HUES6 (cell line): ENCODE data around the gene MEGF8.
A peak's percentile ranks its signal among the peaks of the same experiment; 100 is the strongest.

Experiments
- H3K27ac ChIP-seq: 2 replicates; pipeline ENCODE4 v1.7.0; 2013; ENCODE audit warnings: low read depth, mild to moderate bottlenecking, low read length, inconsistent platforms
- H3K27me3 ChIP-seq: 2 replicates; pipeline ENCODE4 v1.6.1; 2013; ENCODE audit warnings: low read length; ENCODE audit not compliant: control insufficient read depth, insufficient read depth
- H3K36me3 ChIP-seq: 2 replicates; pipeline ENCODE4 v1.6.1; 2013; ENCODE audit warnings: low read length; ENCODE audit not compliant: control insufficient read depth, insufficient read depth
- H3K4me1 ChIP-seq: 2 replicates; pipeline ENCODE4 v1.6.1; 2013; ENCODE audit warnings: low read length; ENCODE audit not compliant: control insufficient read depth, insufficient read depth
- H3K4me3 ChIP-seq: 2 replicates; pipeline ENCODE4 v1.5.1; 2013; ENCODE audit warnings: low read depth, low read length
- H3K9ac ChIP-seq: one replicate; pipeline ENCODE4 v1.6.1; 2013; ENCODE audit warnings: mild to moderate bottlenecking, low read length
- H3K9me3 ChIP-seq: 2 replicates; pipeline ENCODE4 v1.6.1; 2013; ENCODE audit warnings: low read depth, low read length; ENCODE audit not compliant: control insufficient read depth, insufficient read depth

MEGF8 gene

DNA sequence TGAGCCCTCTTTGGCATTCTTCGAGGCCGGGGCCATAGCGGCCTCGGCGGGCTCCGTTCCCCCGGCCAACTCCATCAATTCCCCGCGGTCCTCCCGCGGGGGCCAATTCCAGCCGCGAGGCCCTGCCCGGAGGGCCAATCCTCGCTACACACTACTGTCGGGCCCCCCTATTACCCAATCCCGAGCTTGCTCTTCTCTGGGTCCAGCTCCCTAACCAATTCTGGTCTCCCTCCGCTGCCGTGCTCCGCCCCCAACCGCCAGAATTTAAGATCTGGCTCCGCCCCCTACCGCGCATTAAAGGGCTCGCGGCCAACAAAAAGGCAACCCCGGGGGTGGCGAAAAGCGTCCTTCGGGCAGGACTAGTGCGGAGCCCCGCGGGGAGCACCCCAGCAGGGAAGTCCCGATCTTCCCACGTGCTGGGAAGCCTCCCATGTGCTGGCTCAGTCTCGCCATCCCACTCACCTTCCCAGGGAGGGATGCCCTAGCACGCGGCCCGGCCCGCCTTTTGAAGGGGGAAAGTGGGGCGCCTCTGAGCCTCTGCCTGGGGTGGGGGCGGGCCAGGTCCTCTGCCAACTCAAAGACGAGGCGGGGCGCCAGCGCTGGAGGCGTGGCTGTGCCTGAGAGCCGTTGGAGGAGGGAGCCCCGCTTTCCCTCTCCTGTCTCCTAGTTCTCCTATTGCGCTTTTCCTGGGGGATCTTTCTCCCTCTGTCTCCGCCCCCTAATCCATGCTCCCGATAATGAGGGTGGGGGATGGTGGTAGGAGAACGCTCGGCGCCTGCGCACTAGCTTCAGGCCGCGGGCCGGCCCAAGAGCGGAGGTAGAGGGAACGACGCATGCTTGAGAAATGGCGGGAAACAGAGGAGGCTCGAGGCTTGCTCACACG lies 98.3 kb downstream of the MEGF8 start:
- no peaks in the 10 kb centered on the region for H3K36me3 ChIP-seq
- peak overlapping the region; percentile 74 for H3K4me3 ChIP-seq
- no peak overlapping the region for H3K27ac ChIP-seq
- peaks cover 9% of the 10 kb centered on the region for H3K4me1 ChIP-seq
- peak overlapping the region; percentile 3 for H3K9ac ChIP-seq
- no peaks in the 10 kb centered on the region; the same call in 1 of the 2 replicates for H3K9me3 ChIP-seq
- peaks cover 63% of the 10 kb centered on the region for H3K27me3 ChIP-seq

- peaks cover 9% of the 10 kb centered on the region for H3K4me1 ChIP-seq
- H3K9ac ChIP-seq, result no peak overlapping the region
- H3K4me3 ChIP-seq, result no peak overlapping the region
- peaks cover 63% of the 10 kb centered on the region for H3K27me3 ChIP-seq
- no peak overlapping the region for H3K27ac ChIP-seq
- no peaks in the 10 kb centered on the region; the same call in 1 of the 2 replicates for H3K9me3 ChIP-seq
- H3K36me3 ChIP-seq, result no peaks in the 10 kb centered on the region
Measured at GRCh38 chr19:42424345-42424707, 98.9 kb downstream of the MEGF8 start.

- Histone ChIP-seq H3K36me3 (no peaks in the 10 kb centered on the region), H3K4me1 (peaks cover 9% of the 10 kb centered on the region), H3K27ac (no peak overlapping the region), H3K9me3 (no peaks in the 10 kb centered on the region; the same call in 1 of the 2 replicates), H3K27me3 (peaks cover 63% of the 10 kb centered on the region), H3K4me3 (no peak overlapping the region), H3K9ac (no peak overlapping the region)
Measured at GRCh38 chr19:42424712-42425131, 99.3 kb downstream of the MEGF8 start.

DNA sequence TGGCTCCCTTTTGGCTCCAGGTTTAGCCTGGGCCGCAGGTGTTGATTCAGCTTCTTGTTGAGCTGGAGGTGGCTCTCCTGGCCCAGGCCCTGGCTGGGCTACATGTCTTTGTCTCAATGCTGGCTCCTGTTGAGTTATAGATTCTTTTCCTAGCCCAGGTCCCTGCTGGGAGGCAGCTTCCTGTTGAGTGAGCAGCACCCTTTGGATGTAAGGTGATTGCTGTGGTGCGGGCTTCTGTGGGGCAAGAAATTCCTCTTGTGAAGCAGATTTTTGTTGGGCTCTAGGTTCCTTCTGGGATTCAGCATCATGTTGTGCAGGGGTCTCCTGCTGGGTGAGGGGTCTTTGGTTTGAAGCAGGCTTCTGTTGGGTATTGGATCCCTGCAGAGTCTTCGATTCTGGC lies 101.2 kb downstream of the MEGF8 start:
- no peak overlapping the region for H3K4me3 ChIP-seq
- no peaks in the 10 kb centered on the region; the same call in 1 of the 2 replicates for H3K9me3 ChIP-seq
- no peaks in the 10 kb centered on the region for H3K36me3 ChIP-seq
- H3K4me1 ChIP-seq, result peaks cover 6% of the 10 kb centered on the region
- peaks cover 49% of the 10 kb centered on the region for H3K27me3 ChIP-seq
- no peak overlapping the region for H3K9ac ChIP-seq
- no peak overlapping the region for H3K27ac ChIP-seq

- no peak within 1 kb of the TSS for H3K27ac ChIP-seq
- H3K4me3 ChIP-seq, result no peak within 1 kb of the TSS
- peaks cover 6% of the 10 kb centered on the region for H3K4me1 ChIP-seq
- no peaks in the 10 kb centered on the region; the same call in 1 of the 2 replicates for H3K9me3 ChIP-seq
- peaks cover 42% of the 10 kb centered on the region for H3K27me3 ChIP-seq
- H3K36me3 ChIP-seq, result no peaks in the 10 kb centered on the region
- H3K9ac ChIP-seq, result no peak within 1 kb of the TSS
Measured at GRCh38 chr19:42427313-42427712, 101.9 kb downstream of the MEGF8 start, which contains the start of gene LIPE. TSS of gene LIPE (minus strand) at chr19:42427388. CDS start at chr19:42427149, 239 bp downstream.
